Ovary (tissue), 3 donors: ENCODE results near the gene CCDC57.

Experiments used
- CTCF ChIP-seq, 3 donors: fragments of 450-650 bp in 2 of 3; fragments of 200-600 bp in 1 of 3; IDR thresholded peaks; one replicate each; pipeline versions ENCODE4 v1.5.1 to v1.8.0; 2016 to 2022; ENCODE audit warnings: antibody characterized with exemption in 3 of 3, mild to moderate bottlenecking in 1 of 3
- EP300 ChIP-seq: sonication (generic); formaldehyde crosslinking; IDR thresholded peaks from one replicate; pipeline ENCODE4 v1.6.1; 2017; ENCODE audit warnings: antibody characterized with exemption
- donor health status: DM: no; HTN: no; CAD: no.

- no peak for TF ChIP-seq EP300
- no peak for TF ChIP-seq CTCF (IDR thresholded peaks at IDR 0.05)
Measured at GRCh38 chr17:82239401-82239925, 26.8 kb upstream of the CCDC57 start.
